GM23248 (cell line): ENCODE data around the gene SDE2. TPM values are rescaled to one million over a fixed set of nuclear protein-coding genes. Genes with fewer than 3 reads are reported as not detected.

ENCODE experiments used
- DNase-seq: peaks from one replicate; pipeline ENCODE4 v3.0.0-alpha.2; 2015
- H2AFZ ChIP-seq: fragments of 200-600 bp; sonication (generic); 2 replicates; pipeline ENCODE4 v1.6.1; 2016; ENCODE audit warnings: antibody characterized with exemption
- H3F3A ChIP-seq: fragments of 200-600 bp; sonication (generic); 2 replicates; pipeline ENCODE4 v1.6.1; 2016; ENCODE audit warnings: mild to moderate bottlenecking, antibody characterized with exemption, mixed run types; ENCODE audit not compliant: insufficient read depth
- H3K27ac ChIP-seq: fragments of 200-600 bp; sonication (generic); 2 replicates; pipeline ENCODE4 v1.5.1; 2016; ENCODE audit warnings: mild to moderate bottlenecking
- H3K27me3 ChIP-seq: fragments of 200-600 bp; sonication (generic); replicated peaks from 2 replicates; pipeline ENCODE4 v1.6.1; 2016; ENCODE audit warnings: mild to moderate bottlenecking; ENCODE audit not compliant: insufficient read depth
- H3K36me3 ChIP-seq: fragments of 200-600 bp; sonication (generic); 2 replicates; pipeline ENCODE4 v1.6.1; 2016; ENCODE audit warnings: low read depth, mild to moderate bottlenecking
- H3K4me1 ChIP-seq: fragments of 200-600 bp; sonication (generic); 2 replicates; pipeline ENCODE4 v1.6.1; 2016; ENCODE audit warnings: mild to moderate bottlenecking; ENCODE audit not compliant: insufficient read depth
- H3K4me2 ChIP-seq: fragments of 200-600 bp; sonication (generic); one replicate; pipeline ENCODE4 v1.6.1; 2016; ENCODE audit warnings: mild to moderate bottlenecking; ENCODE audit not compliant: unreplicated experiment
- H3K4me3 ChIP-seq: fragments of 200-600 bp; sonication (generic); 2 replicates; pipeline ENCODE4 v1.5.1; 2016; ENCODE audit warnings: mild to moderate bottlenecking
- H3K79me2 ChIP-seq: fragments of 200-600 bp; sonication (generic); 2 replicates; pipeline ENCODE4 v1.6.1; 2016; ENCODE audit warnings: mild to moderate bottlenecking; ENCODE audit not compliant: insufficient read depth
- H3K9ac ChIP-seq: fragments of 200-600 bp; sonication (generic); 2 replicates; pipeline ENCODE4 v1.6.1; 2016; ENCODE audit warnings: mild to moderate bottlenecking
- H3K9me2 ChIP-seq: fragments of 200-600 bp; sonication (generic); 2 replicates; pipeline ENCODE4 v1.6.1; 2016; ENCODE audit warnings: mixed run types, mild to moderate bottlenecking, moderate library complexity; ENCODE audit not compliant: insufficient read depth
- H3K9me3 ChIP-seq: fragments of 200-600 bp; sonication (generic); one replicate; pipeline ENCODE4 v1.6.1; 2017; ENCODE audit warnings: low read depth
- H4K20me1 ChIP-seq: fragments of 200-600 bp; sonication (generic); 2 replicates; pipeline ENCODE4 v1.6.0; 2016; ENCODE audit not compliant: insufficient read depth
- EZH2 ChIP-seq: fragments of 200-600 bp; sonication (generic); IDR thresholded peaks from 2 replicates; pipeline ENCODE4 v1.6.1; 2018; ENCODE audit warnings: antibody characterized with exemption, mild to moderate bottlenecking; ENCODE audit not compliant: insufficient read depth, poor library complexity, severe bottlenecking
- EZH2phosphoT487 ChIP-seq: fragments of 200-600 bp; sonication (generic); IDR thresholded peaks from 2 replicates; pipeline ENCODE4 v1.6.1; 2018; ENCODE audit warnings: antibody characterized with exemption, moderate library complexity, mild to moderate bottlenecking, low read depth; ENCODE audit not compliant: insufficient read depth
- WGBS, 2 experiments: methylation state at CpG; one replicate each; pipeline ENCODE4 v1.1.6; 2015 to 2017; ENCODE audit warnings: low lambda C conversion rate in 2 of 2, low coverage in 1 of 2; ENCODE audit errors: missing lambda C conversion rate in 2 of 2; 5-methylcytosine and 5-hydroxymethylcytosine counted together
- in situ Hi-C: fragments of 300-500 bp; cut with MboI; formaldehyde crosslinking; loops from 2 replicates; pipeline ENCODE4 v1.15.0; 2020
- polyA plus RNA-seq: library from polyadenylated mRNA; unstranded; fragments of >200 nt; fragmentation: Nextera tagmentation; extraction: Ambion mirVana; gene quantifications from 2 replicates; pipeline ENCODE4 v1.2.1, GENCODE V29; 2016
- total RNA-seq: library from RNA; depleted of rRNA; stranded (reverse); fragments of >200 nt; shearing (Covaris generic); gene quantifications from 2 replicates; pipeline ENCODE4 v1.2.3, GENCODE V29; 2014; rRNA removed

The SDE2 gene
- total RNA-seq (21.6 and 30.1 TPM in 2 replicates), polyA plus RNA-seq (18.0 and 18.3 TPM in 2 replicates)

DNA sequence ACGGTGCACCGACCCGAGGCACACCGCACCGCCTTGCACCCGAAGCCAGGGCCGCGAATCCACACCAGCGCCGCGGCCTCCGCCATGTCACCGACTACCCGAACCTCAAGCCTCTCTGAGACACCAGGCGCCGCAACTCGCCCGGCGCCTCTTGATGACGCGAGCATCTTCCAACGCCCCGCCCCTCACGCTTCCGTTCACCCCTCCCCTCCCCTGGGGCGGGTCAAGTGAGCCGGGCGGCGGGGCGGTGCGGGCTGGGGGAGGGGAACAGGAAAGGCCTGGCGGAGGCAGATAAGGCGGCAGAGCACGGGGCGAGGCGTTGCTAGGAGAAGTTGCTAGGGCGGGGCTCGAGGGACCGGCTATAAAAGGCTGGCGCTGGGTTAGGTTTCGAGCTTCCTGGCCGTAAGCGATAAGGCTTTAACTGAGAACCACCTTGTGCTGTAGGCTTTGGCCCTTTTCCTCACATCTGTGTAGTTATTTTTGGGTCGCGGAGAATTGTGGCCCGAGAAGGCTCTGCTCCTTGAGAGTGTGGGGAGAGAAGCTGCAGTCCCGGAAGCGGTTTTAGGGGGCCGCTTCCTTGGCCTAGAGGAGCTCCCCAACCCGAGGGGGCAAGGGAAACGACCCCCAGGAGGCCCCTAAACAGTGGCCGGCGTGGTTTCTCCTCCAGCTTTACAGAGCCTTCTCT, at the start of gene SDE2:
SDE2 (minus strand) TSS at position 117 of the 685 bp plus-strand sequence; CDS start at position 86, 31 bp downstream.
- Histone ChIP-seq H3K27me3 (no peaks in the 10 kb centered on the region), H3F3A (peaks cover 21% of the 10 kb centered on the region; the same call in 1 of the 2 replicates), H3K4me2 (peak within 1 kb of the TSS; percentile 96), H3K9me3 (no peaks in the 10 kb centered on the region), H3K36me3 (peaks cover 4% of the 10 kb centered on the region; the same call in 1 of the 2 replicates), H3K9me2 (no peaks in the 10 kb centered on the region), H3K79me2 (peaks cover 48% of the 10 kb centered on the region), H3K27ac (peak within 1 kb of the TSS; percentile 89), H3K4me1 (peaks cover 38% of the 10 kb centered on the region), H2AFZ (peak within 1 kb of the TSS; percentile 90), H4K20me1 (no peaks in the 10 kb centered on the region), H3K9ac (peak within 1 kb of the TSS; percentile 99), H3K4me3 (peak within 1 kb of the TSS; percentile 98)
- TF ChIP-seq EZH2: no peak
- in situ Hi-C loops: no loop called here
- peak; percentile 99 for DNase-seq
- 0 to 1% methylated on average over 22 to 53 of the region's 53 CpGs for WGBS, 2 experiments

DNA sequence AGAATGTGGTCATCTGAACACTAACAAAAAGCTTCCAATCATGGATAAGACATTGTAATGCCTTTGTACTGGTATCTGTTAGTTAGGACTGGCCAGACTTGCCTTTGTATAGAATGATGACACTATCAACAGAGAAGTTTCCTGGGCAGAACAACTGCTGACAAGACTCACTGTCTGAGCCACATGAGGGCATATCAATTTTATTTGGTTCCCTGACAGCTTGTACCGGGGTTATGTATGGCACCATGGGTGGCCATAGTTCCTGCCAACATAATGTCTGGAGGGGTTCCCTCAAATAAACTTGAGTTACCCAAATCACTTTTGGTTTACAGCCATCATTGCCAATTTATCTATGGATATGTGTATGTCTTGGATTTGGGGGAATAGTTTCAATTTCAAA, 49.7 kb upstream of the SDE2 start:
- Histone ChIP-seq H3K9me3 (no peaks in the 10 kb centered on the region), H3K27me3 (no peaks in the 10 kb centered on the region), H3K79me2 (no peaks in the 10 kb centered on the region), H3F3A (peaks cover 25% of the 10 kb centered on the region), H4K20me1 (no peaks in the 10 kb centered on the region), H3K4me2 (no peak overlapping the region), H3K9me2 (no peaks in the 10 kb centered on the region), H3K36me3 (no peaks in the 10 kb centered on the region), H2AFZ (no peak overlapping the region), H3K9ac (no peak overlapping the region), H3K27ac (no peak overlapping the region), H3K4me3 (no peak overlapping the region), H3K4me1 (peaks cover 21% of the 10 kb centered on the region)
- TF ChIP-seq EZH2 (no peak), EZH2phosphoT487 (no peak)
- DNase-seq: no peak
- 95 to 100% methylated on average over 1 of the region's 1 CpG for WGBS, 2 experiments
- in situ Hi-C loops: no loop called here

DNA sequence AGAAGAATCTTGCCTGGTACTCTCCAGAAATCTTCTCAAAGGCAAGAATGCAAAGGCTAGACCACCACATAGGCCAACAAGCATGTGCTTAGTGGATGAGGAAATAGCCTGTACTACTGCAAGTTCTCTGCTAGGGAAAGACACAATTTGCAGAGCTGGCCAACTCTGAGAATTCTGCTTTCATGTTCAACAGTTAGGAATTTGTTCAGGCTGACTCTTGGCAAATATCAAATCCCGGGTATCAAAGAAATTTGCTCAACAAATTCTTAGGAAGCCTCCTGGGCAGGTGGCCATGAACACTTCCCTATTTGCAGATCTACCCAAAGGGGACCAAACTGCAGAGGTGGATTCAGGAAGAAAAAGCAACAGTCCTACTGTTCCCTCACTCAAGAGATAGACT, 48.4 kb upstream of the SDE2 start:
- Histone ChIP-seq H3K36me3 (no peaks in the 10 kb centered on the region), H3K27ac (0 out of 2 replicates have a peak overlapping the region, but pooled peaks have one; percentile 20), H3K4me1 (peaks cover 21% of the 10 kb centered on the region), H3F3A (peaks cover 25% of the 10 kb centered on the region), H3K9me2 (no peaks in the 10 kb centered on the region), H2AFZ (no peak overlapping the region), H3K4me2 (no peak overlapping the region), H3K4me3 (no peak overlapping the region), H3K79me2 (no peaks in the 10 kb centered on the region), H4K20me1 (no peaks in the 10 kb centered on the region), H3K9me3 (no peaks in the 10 kb centered on the region), H3K9ac (no peak overlapping the region), H3K27me3 (no peaks in the 10 kb centered on the region)
- no peak for TF ChIP-seq EZH2phosphoT487
- in situ Hi-C loops: no loop called here
- 0 to 4% methylated on average over 1 of the region's 1 CpG for WGBS, 2 experiments
- DNase-seq: peak; percentile 80

DNA sequence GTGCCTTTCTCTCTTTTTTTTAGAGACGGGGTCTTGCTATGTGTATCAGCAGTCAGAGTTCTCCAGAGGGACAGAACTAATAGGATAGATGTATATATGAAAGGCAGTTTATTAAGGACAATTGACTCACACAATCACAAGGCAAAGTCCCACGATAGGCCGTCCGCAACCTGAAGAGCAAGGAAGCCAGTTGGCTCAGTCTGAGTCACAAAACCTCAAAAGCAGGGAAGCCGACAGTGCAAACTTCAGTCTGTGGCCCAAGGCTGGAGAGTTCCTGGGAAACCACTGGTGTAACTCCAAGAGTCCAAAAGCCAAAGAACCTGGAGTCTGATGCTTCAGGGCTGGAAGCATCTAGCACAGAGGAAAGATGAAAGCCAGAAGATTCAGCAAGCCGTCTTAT, 47.1 kb upstream of the SDE2 start:
- H3K4me1 ChIP-seq: peaks cover 21% of the 10 kb centered on the region
- H3K9me2 ChIP-seq: no peaks in the 10 kb centered on the region
- H2AFZ ChIP-seq: no peak overlapping the region
- TF ChIP-seq EZH2 (no peak), EZH2phosphoT487 (no peak)
- H3K4me3 ChIP-seq: no peak overlapping the region
- in situ Hi-C loops: no loop called here
- peak; percentile 91 for DNase-seq
- no peaks in the 10 kb centered on the region for H3K36me3 ChIP-seq
- peaks cover 25% of the 10 kb centered on the region for H3F3A ChIP-seq
- no peak overlapping the region for H3K9ac ChIP-seq
- no peaks in the 10 kb centered on the region for H4K20me1 ChIP-seq
- H3K27ac ChIP-seq: no peak overlapping the region
- peak overlapping the region; percentile 18 for H3K4me2 ChIP-seq
- H3K9me3 ChIP-seq: no peaks in the 10 kb centered on the region
- H3K27me3 ChIP-seq: peaks cover 5% of the 10 kb centered on the region; the same call in 1 of the 2 replicates
- H3K79me2 ChIP-seq: no peaks in the 10 kb centered on the region
- WGBS, 2 experiments: 28 to 31% methylated on average over 6 of the region's 6 CpGs
